DND-41 (cell line): ENCODE data around the gene PAK2.

Experiments
- EZH2 ChIP-seq: IDR thresholded peaks from 3 replicates; pipeline ENCODE4 v1.6.1; 2012; ENCODE audit warnings: borderline replicate concordance, low read depth, mild to moderate bottlenecking, moderate library complexity, low read length, inconsistent platforms; ENCODE audit not compliant: severe bottlenecking
- TF ChIP-seq, protein P1 (sequence below): IDR thresholded peaks from 2 replicates; pipeline ENCODE4 v1.5.1; 2012; ENCODE audit warnings: borderline replicate concordance, low read length, moderate library complexity, mild to moderate bottlenecking; ENCODE audit not compliant: poor library complexity, severe bottlenecking; ENCODE audit errors: extremely low read depth

DNA sequence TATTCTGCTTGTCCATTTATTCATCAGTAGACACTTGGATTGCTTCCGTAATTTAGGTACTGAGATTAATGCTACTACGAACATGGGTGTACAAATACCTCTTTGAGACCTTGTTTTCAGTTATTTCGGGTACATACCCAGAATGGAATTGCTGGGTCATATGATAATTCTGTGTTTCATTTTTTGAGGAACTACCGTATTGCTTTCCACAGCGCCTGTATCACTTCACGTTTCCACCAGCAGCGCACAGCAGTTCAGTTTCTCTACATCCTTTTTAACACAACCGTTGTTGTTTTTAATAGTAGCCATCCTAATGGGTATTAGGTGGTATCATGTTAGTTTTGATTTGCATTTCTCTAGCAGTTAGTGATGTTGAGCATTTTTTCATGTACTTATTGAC lies 9.5 kb downstream of the PAK2 start:
- TF ChIP-seq, protein P1, sequence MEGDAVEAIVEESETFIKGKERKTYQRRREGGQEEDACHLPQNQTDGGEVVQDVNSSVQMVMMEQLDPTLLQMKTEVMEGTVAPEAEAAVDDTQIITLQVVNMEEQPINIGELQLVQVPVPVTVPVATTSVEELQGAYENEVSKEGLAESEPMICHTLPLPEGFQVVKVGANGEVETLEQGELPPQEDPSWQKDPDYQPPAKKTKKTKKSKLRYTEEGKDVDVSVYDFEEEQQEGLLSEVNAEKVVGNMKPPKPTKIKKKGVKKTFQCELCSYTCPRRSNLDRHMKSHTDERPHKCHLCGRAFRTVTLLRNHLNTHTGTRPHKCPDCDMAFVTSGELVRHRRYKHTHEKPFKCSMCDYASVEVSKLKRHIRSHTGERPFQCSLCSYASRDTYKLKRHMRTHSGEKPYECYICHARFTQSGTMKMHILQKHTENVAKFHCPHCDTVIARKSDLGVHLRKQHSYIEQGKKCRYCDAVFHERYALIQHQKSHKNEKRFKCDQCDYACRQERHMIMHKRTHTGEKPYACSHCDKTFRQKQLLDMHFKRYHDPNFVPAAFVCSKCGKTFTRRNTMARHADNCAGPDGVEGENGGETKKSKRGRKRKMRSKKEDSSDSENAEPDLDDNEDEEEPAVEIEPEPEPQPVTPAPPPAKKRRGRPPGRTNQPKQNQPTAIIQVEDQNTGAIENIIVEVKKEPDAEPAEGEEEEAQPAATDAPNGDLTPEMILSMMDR, result no peak
- no peak for TF ChIP-seq EZH2
